ENCODE results near the gene CPA1.

DNA sequence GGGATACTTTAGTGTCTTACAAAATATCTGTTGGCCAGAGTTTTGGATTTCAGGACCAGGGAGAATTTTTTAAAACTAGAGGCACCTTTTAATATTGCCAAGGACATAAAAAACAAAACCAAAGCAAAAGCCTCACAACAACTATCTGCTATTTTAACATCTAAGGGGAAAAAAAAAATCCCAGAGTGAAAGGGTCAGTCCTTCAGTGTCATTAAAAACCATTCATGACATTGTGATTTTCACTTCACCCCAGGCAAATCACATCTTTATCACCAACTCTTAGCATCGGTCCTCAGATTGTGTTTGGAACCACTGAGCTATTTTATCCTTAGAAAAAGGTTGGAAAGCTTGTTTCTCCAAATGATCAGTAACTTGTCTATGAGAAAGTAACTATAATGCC lies 49.8 kb downstream of the CPA1 start:
- TF ChIP-seq CTCF (conservative IDR thresholded peaks at IDR 0.05) = no peak
- TF ChIP-seq EZH2 (IDR thresholded peaks at IDR 0.05; ENCODE audit: low read depth) = no peak

Data from PC-9 (cell line).